ENCODE measurements around the gene FOXO6.

DNA sequence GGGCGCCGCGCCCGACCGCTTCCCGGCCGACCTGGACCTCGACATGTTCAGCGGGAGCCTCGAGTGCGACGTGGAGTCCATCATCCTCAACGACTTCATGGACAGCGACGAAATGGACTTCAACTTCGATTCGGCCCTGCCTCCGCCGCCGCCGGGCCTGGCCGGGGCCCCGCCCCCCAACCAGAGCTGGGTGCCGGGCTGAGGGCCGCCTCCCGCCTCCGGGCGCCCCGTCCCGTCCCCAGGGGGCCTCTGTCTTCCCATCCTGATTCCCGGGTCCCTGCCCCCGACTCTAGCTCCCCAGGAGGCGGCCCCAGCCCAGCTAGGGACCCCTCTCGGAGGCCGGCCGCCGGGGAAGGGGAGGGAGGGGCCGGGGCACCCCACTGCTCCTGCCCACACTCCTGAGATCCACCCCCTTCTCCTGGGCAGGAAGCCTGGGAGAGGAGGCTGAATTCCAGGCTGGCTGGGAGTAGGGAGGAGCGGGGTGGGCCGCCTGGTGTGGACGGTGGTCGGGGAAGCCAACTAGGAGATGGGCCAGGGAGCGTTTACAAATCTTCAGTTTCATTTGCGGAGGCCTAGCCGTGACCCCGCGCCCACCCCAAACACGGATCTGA is 21.4 kb downstream of the FOXO6 start:
- TF ChIP-seq GATA2 (IDR thresholded peaks at IDR 0.05; ENCODE audit: low read depth, low read length) (no peak), GATA3 (IDR thresholded peaks at IDR 0.05; ENCODE audit: low read depth, low read length) (no peak)

Measured in SH-SY5Y (cell line).